Activated T-cell treated with anti-CD3 and anti-CD28 coated beads for 48 hours (primary cell): ENCODE results near the gene OR4C45.
"Not testable (repeated sequence)": the region's sequence is repeated elsewhere in the genome, so short reads cannot be mapped to it uniquely, and the experiment has no call there.

Experiments
- DNase-seq: peaks from one replicate; pipeline ENCODE4 v3.0.0-alpha.2; 2020; ENCODE audit warnings: low read depth

OR4C45 gene

DNA sequence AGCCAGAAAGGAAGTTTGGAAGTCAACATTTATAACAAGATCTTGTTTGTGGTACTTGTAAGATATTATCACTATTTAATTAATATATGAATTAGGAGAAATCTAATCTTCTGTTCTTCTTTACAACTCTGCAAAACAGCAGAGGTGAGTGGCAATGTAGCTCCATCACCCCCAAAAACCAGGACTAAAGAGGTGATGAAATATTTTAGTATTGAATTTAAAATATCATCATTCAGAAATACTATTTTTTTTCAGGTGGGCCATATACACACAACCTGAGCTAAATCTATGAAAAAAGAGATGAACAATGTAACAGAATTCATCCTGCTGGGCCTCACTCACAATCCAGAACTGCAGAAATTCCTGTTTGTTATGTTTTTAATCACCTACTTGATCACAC is at the start of gene OR4C45:
OR4C45 (plus strand) TSS at position 301 of the 400 bp plus-strand sequence.
- no peak for DNase-seq

- peak; percentile 5 for DNase-seq
These were observed 37.1 kb upstream of the OR4C45 start for GRCh38 chr11:49995565-49995964.

- DNase-seq = no peak
These were observed 2.5 kb upstream of the OR4C45 start for GRCh38 chr11:50030193-50030592.

DNA sequence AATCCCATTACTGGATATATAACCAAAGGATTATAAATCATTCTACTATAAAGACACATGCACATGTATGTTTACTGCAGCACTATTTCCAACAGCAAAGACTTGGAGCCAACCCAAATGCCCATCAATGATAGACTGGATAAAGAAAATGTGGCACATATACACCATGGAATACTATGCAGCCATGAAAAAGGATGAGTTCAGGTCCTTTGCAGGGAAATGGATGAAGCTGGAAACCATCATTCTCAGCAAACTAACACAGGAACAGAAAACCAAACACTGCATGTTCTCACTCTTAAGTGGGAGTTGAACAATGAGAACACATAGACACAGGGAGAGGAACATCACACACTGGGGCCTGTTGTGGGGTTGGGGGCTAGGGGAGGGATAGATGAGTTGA is 3.6 kb downstream of the OR4C45 start:
- DNase-seq = not testable (repeated sequence)

GRCh38 chr11:50037251-50037650 is 4.6 kb downstream of the OR4C45 start:
- no peak for DNase-seq

DNA sequence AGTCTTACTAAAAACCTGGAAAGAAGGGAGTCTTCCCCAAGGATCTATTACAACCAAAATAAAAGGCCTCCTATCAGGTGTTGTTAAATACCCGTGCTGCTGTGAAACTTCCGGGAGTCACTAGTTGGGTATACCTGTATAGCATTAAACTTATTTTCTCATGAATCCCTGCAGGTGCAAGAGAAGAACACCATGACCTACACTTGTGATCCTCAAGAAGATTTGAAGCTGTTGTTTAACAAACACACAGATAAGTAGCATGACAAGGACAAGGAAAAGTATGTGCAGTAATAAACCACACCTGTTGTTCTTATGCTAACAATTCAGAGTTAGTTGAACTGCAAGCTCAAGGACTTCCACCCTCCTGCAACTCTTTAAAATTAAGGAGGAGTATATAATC is 12.0 kb downstream of the OR4C45 start:
- no peak for DNase-seq

- not testable (repeated sequence) for DNase-seq
These were observed 30.4 kb downstream of the OR4C45 start for GRCh38 chr11:50063056-50063455.

- no peak for DNase-seq
These were observed 37.7 kb downstream of the OR4C45 start for GRCh38 chr11:50070389-50070788.

DNA sequence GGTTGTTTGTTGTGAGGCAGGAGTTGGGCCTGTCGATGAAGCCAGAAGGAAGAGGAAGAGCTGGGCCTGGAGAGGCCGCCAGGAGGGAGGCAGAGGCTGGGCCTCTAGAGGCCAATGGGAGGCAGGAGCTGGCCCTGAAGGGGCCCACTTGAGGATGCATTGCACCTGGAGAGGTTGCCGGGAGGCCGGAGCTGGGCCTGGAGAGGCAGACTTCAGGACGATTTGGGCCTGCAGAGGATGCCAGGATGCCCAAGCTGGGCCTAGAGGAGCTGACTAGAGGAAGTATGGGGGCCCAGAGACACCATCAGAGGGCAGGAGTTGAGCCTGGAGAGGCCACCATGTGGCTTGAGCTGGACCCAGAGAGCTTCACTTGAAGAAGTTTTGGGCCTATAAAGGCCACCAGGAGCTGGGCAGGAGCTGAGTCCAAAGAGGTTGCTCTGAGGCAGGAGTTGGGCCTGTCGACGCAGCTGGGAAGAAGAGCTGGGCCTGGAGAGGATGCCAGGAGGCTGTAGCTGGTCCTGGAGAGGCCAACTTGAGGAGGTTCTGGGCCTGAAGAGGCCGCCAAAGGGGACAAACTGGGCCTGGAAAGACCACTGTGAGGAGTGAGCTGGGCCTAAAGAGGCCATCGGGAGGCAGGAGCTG is 39.0 kb downstream of the OR4C45 start:
- DNase-seq = no peak

- no peak for DNase-seq
These were observed 39.8 kb downstream of the OR4C45 start for GRCh38 chr11:50072226-50073112.

GRCh38 chr11:50073113-50074105 is 40.7 kb downstream of the OR4C45 start:
- DNase-seq = no peak

DNA sequence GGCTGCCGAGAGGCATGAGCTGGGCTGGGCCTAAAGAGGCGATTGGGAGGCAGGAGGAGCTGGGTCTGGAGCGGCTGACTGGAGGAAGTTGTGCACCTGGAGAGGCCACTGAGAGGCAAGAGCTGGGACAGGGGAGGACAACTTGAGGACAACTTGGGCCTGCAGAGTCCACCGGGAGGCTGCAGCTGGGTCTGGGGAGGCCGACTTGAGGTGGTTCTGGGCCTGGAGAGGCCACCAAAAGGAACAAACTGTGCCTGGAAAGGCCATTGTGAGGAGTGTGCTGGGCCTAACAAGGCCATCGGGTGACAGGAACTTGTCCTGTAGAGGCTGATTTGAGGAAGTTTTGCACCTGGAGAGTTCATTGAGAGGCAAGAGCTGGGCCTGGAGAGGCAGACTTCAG is 41.5 kb downstream of the OR4C45 start:
- no peak for DNase-seq

DNA sequence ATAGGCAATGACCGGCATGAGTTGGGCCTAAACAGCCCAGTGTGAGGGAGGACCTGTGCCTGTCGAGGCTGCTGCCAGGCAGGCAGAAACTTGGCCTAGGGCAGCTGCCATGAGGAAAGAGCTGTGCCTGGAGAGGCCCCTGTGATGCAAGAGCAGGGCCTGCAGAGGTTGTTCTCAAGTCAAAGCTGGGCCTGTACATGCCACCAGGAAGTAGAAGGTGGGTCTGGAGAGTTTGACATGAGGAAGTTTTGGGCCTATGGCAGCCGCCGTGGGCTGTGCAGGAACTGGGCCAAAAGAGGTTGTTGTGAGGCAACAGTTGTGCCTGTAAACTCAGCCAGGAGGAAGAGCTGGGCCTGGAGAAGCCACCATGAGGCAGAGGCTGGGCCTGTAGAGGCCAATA is 43.2 kb downstream of the OR4C45 start:
- DNase-seq = no peak

DNA sequence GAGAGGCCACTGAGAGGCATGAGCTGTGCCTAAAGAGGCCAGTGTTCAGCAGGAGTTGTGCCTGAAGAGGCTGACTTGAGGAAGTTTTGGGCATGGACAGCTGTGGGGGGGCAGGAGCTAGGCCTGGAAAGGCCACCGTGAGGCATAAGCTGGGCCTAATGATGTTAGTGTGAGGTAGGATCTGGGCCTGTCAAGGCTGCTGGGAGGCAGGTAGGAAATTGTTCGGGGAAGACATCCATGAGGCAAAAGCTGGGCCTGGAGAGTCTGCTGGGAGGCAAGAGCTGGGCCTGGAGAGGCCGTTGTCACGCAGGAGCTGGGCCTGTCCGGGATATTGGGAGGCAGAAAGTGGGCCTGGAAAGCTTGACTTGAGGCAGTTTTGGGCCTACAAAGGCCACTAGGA is 44.9 kb downstream of the OR4C45 start:
- DNase-seq = no peak

GRCh38 chr11:50078001-50078400 is 45.3 kb downstream of the OR4C45 start:
- DNase-seq = no peak

DNA sequence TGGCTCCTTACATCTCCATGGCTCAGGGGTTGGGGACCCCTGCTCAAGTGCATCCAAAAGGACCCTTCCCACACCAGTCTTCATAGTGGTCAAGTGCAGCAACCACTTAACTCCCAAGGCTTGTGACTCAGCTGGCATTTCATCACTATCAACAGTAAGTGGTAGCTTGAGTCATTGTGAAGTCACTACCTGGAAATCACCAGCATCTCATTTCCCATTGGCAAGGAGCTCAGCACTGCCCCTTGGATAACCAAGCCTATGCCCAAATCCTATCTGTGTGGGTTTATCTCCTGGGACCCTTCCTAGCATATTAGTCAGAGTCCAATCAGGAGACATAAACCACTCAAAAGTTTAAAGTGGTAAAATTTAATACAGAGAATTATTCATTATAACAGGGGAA is 46.3 kb downstream of the OR4C45 start:
- not testable (repeated sequence) for DNase-seq

- DNase-seq = no peak
These were observed 47.6 kb downstream of the OR4C45 start for GRCh38 chr11:50080256-50080655.
